HepG2 (cell line): Measurements from ENCODE around the gene MAFB. TPM values are rescaled to one million over a fixed set of nuclear protein-coding genes. Genes with fewer than 3 reads are reported as not detected.

Experiments
- CENPX ChIP-seq: sonication (generic); formaldehyde crosslinking; IDR thresholded peaks from 2 replicates; pipeline ENCODE4 v1.9.0; 2021; ENCODE audit warnings: mild to moderate bottlenecking, missing genetic modification reagents, moderate library complexity
- DMTF1 ChIP-seq: sonication (generic); formaldehyde crosslinking; IDR thresholded peaks from 2 replicates; pipeline ENCODE4 v1.4.0; 2020; ENCODE audit warnings: mild to moderate bottlenecking, missing genetic modification reagents
- HMG20A ChIP-seq: IDR thresholded peaks from 2 replicates; pipeline ENCODE4 v1.6.1; 2016; ENCODE audit warnings: borderline replicate concordance
- HNRNPH1 ChIP-seq: fragments of 200-400 bp; formaldehyde crosslinking; optimal IDR thresholded peaks from 2 replicates; pipeline ENCODE3; 2017; ENCODE audit warnings: mild to moderate bottlenecking, low read depth, low read length
- MIXL1 ChIP-seq: IDR thresholded peaks from 2 replicates; pipeline ENCODE4 v1.6.1; 2016
- TGIF2 ChIP-seq: IDR thresholded peaks from 2 replicates; pipeline ENCODE4 v1.6.1; 2016; ENCODE audit warnings: control low read depth, missing compliant biosample characterization
- ZBTB49 ChIP-seq: sonication (generic); formaldehyde crosslinking; IDR thresholded peaks from 2 replicates; pipeline ENCODE4 v1.4.0; 2020; ENCODE audit warnings: missing genetic modification reagents, borderline replicate concordance
- ZNF263 ChIP-seq: sonication (generic); formaldehyde crosslinking; IDR thresholded peaks from 2 replicates; pipeline ENCODE4 v1.4.0; 2020; ENCODE audit warnings: missing genetic modification reagents
- ZNF33B ChIP-seq: sonication (generic); formaldehyde crosslinking; IDR thresholded peaks from 2 replicates; pipeline ENCODE4 v1.5.1; 2020; ENCODE audit warnings: mild to moderate bottlenecking, missing genetic modification reagents
- ZNF383 ChIP-seq: sonication (generic); formaldehyde crosslinking; IDR thresholded peaks from 2 replicates; pipeline ENCODE4 v1.4.0; 2020; ENCODE audit warnings: missing genetic modification reagents, mild to moderate bottlenecking, borderline replicate concordance
- ZNF770 ChIP-seq: sonication (generic); formaldehyde crosslinking; IDR thresholded peaks from 2 replicates; pipeline ENCODE4 v1.5.0; 2020; ENCODE audit warnings: mild to moderate bottlenecking, missing genetic modification reagents
- ZNF780A ChIP-seq: sonication (generic); formaldehyde crosslinking; IDR thresholded peaks from 2 replicates; pipeline ENCODE4 v1.8.0; 2022; ENCODE audit warnings: mild to moderate bottlenecking, missing genetic modification reagents, moderate library complexity
- ZNF784 ChIP-seq: sonication (generic); formaldehyde crosslinking; IDR thresholded peaks from 2 replicates; pipeline ENCODE4 v1.5.1; 2020; ENCODE audit warnings: missing genetic modification reagents, mild to moderate bottlenecking, borderline replicate concordance
- ZNF878 ChIP-seq: sonication (generic); formaldehyde crosslinking; IDR thresholded peaks from 2 replicates; pipeline ENCODE4 v1.8.1; 2023; ENCODE audit warnings: mild to moderate bottlenecking, missing genetic modification reagents, moderate library complexity
- polyA plus RNA-seq, 8 experiments: library from polyadenylated mRNA; depleted of rRNA in 3 of 8; stranded (reverse) in 7 of 8; unstranded in 1 of 8; fragments of >200 nt; fragmentation: Illumina TruSeq in 4 of 8; extraction: Trizol in 4 of 8; gene quantifications; 2 replicates each; pipeline versions ENCODE4 v1.2.1 to v1.2.3, GENCODE V29; 2011 to 2016; ENCODE audit warnings: low read depth in 4 of 8, missing spikeins in 1 of 8, mixed read lengths in 1 of 8; ENCODE audit not compliant: insufficient read depth in 1 of 8
- total RNA-seq, 5 experiments: library from RNA; depleted of rRNA; stranded (reverse); fragments of >200 nt; fragmentation: Illumina TruSeq; extraction: Trizol; gene quantifications; 2 replicates each; pipeline ENCODE4 v1.2.3, GENCODE V29; 2016; ENCODE audit warnings: low read depth in 1 of 5
- TF ChIP-seq, protein P1 (sequence below): sonication (generic); formaldehyde crosslinking; IDR thresholded peaks from 2 replicates; pipeline ENCODE4 v1.4.0; 2020; ENCODE audit warnings: missing genetic modification reagents

MAFB gene
- total and polyA plus RNA-seq, 2 of the 13 experiments (the other 11 are each of a cell fraction or from before 2014, with no cell fraction given), result 0.08 to 0.11 TPM

GRCh38 chr20:40689100-40689942, at the start of gene MAFB (continued):
- TF ChIP-seq ZNF784 (CRISPR knock-in tag) (no peak), TGIF2 (peak; percentile 46; the same call in 1 of the 2 replicates), ZBTB49 (CRISPR knock-in tag) (no peak), DMTF1 (CRISPR knock-in tag) (no peak), ZNF383 (CRISPR knock-in tag) (no peak), ZNF780A (no peak), HMG20A (CRISPR knock-in tag) (no peak), CENPX (CRISPR knock-in tag) (no peak), ZNF263 (no peak; the same call in 1 of the 2 replicates), HNRNPH1 (no peak), ZNF33B (CRISPR knock-in tag) (no peak), ZNF878 (CRISPR knock-in tag) (no peak), ZNF770 (0 out of 2 replicates have a peak, but pooled peaks have one; percentile 18), MIXL1 (CRISPR knock-in tag) (no peak)
- TF ChIP-seq, protein P1, sequence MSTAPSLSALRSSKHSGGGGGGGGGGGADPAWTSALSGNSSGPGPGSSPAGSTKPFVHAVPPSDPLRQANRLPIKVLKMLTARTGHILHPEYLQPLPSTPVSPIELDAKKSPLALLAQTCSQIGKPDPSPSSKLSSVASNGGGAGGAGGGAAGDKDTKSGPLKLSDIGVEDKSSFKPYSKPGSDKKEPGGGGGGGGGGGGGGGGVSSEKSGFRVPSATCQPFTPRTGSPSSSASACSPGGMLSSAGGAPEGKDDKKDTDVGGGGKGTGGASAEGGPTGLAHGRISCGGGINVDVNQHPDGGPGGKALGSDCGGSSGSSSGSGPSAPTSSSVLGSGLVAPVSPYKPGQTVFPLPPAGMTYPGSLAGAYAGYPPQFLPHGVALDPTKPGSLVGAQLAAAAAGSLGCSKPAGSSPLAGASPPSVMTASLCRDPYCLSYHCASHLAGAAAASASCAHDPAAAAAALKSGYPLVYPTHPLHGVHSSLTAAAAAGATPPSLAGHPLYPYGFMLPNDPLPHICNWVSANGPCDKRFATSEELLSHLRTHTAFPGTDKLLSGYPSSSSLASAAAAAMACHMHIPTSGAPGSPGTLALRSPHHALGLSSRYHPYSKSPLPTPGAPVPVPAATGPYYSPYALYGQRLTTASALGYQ (CRISPR knock-in tag), result 0 out of 2 replicates have a peak, but pooled peaks have one; percentile 22
